22Rv1 (cell line): Measurements from ENCODE around the gene PLAAT3.
"Not testable (repeated sequence)": the region's sequence is repeated elsewhere in the genome, so short reads cannot be mapped to it uniquely, and the experiment has no call there.

Source experiments
- CTCF ChIP-seq: fragments of 450-650 bp; IDR thresholded peaks from 2 replicates; pipeline ENCODE4 v1.5.1; 2017; ENCODE audit warnings: mild to moderate bottlenecking
- ZFX ChIP-seq: fragments of 450-650 bp; IDR thresholded peaks from 2 replicates; pipeline ENCODE4 v1.6.1; 2017; ENCODE audit warnings: antibody characterized with exemption, borderline replicate concordance

- not testable (repeated sequence) for TF ChIP-seq CTCF, ZFX
Observed at GRCh38 chr11:63529373-63529772, 84.9 kb downstream of the PLAAT3 start.
